IPS-NIHi7 (cell line): Measurements from ENCODE around the gene ANO1.
A peak's percentile ranks its signal among the peaks of the same experiment; 100 is the strongest.
"Not testable (repeated sequence)": the region's sequence is repeated elsewhere in the genome, so short reads cannot be mapped to it uniquely, and the experiment has no call there.

Experiments
- DNase-seq: peaks from one replicate; pipeline ENCODE4 v3.0.0; 2012; ENCODE audit warnings: mixed read lengths; ENCODE audit errors: extremely low spot score

ANO1 gene

GRCh38 chr11:70191495-70192140 lies 113.5 kb downstream of the ANO1 start:
- DNase-seq: peak; percentile 90

GRCh38 chr11:70192666-70193410 lies 114.7 kb downstream of the ANO1 start:
- no peak for DNase-seq

- no peak for DNase-seq
Observed at GRCh38 chr11:70193411-70194292, 115.5 kb downstream of the ANO1 start.

- no peak for DNase-seq
Observed at GRCh38 chr11:70194792-70195791, 117.0 kb downstream of the ANO1 start.

- no peak for DNase-seq
Observed at GRCh38 chr11:70200212-70200844, 122.2 kb downstream of the ANO1 start.

- DNase-seq: not testable (repeated sequence)
Observed at GRCh38 chr11:70201047-70201446, 122.9 kb downstream of the ANO1 start.

- DNase-seq: no peak
Observed at GRCh38 chr11:70201882-70202861, 124.1 kb downstream of the ANO1 start.

- peak; percentile 94 for DNase-seq
Observed at GRCh38 chr11:70202920-70203750, 125.0 kb downstream of the ANO1 start, which contains the start of gene FADD. Gene FADD (plus strand): TSS chr11:70203296. CDS start chr11:70203460, 164 bp downstream.

- peak; percentile 36 for DNase-seq
Observed at GRCh38 chr11:70203751-70204465, 125.8 kb downstream of the ANO1 start.

GRCh38 chr11:70204466-70204799 lies 126.3 kb downstream of the ANO1 start:
- no peak for DNase-seq

- DNase-seq: no peak
Observed at GRCh38 chr11:70205049-70205725, 127.1 kb downstream of the ANO1 start.

- no peak for DNase-seq
Observed at GRCh38 chr11:70205766-70206165, 127.6 kb downstream of the ANO1 start.

- no peak for DNase-seq
Observed at GRCh38 chr11:70206226-70206981, 128.3 kb downstream of the ANO1 start.

- no peak for DNase-seq
Observed at GRCh38 chr11:70206982-70207376, 128.9 kb downstream of the ANO1 start.

GRCh38 chr11:70207531-70208131 lies 129.5 kb downstream of the ANO1 start:
- no peak for DNase-seq

GRCh38 chr11:70209391-70209912 lies 131.3 kb downstream of the ANO1 start:
- DNase-seq: no peak
